HuH-7.5 (cell line): Measurements from ENCODE around the gene RAB33B.
"Not testable (repeated sequence)": the region's sequence is repeated elsewhere in the genome, so short reads cannot be mapped to it uniquely, and the experiment has no call there.

Experiments
- DNase-seq: peaks from one replicate; pipeline ENCODE4 v3.0.0; 2011; ENCODE audit warnings: low spot score

Gene RAB33B

GRCh38 chr4:139454111-139455045 lies at the start of gene RAB33B:
Gene RAB33B, plus strand, starts transcription at chr4:139454121. Its CDS starts 75 bp downstream, at chr4:139454196.
- DNase-seq = no peak

- no peak for DNase-seq
These were observed 43.6 kb upstream of the RAB33B start for GRCh38 chr4:139410312-139410711.

- not testable (repeated sequence) for DNase-seq
These were observed 39.2 kb upstream of the RAB33B start for GRCh38 chr4:139414671-139415210.

- DNase-seq = no peak
These were observed 37.7 kb upstream of the RAB33B start for GRCh38 chr4:139416073-139416673.

- DNase-seq = no peak
These were observed 34.5 kb upstream of the RAB33B start for GRCh38 chr4:139419388-139419914.

GRCh38 chr4:139420652-139421051 lies 33.3 kb upstream of the RAB33B start:
- no peak for DNase-seq

GRCh38 chr4:139436122-139436521 lies 17.8 kb upstream of the RAB33B start:
- no peak for DNase-seq

GRCh38 chr4:139438141-139438540 lies 15.8 kb upstream of the RAB33B start:
- DNase-seq = no peak

- no peak for DNase-seq
These were observed 12.9 kb upstream of the RAB33B start for GRCh38 chr4:139441029-139441428.

GRCh38 chr4:139443661-139444060 lies 10.3 kb upstream of the RAB33B start:
- DNase-seq = no peak

GRCh38 chr4:139444881-139445280 lies 9.0 kb upstream of the RAB33B start:
- DNase-seq = not testable (repeated sequence)

GRCh38 chr4:139447078-139447477 lies 6.8 kb upstream of the RAB33B start:
- DNase-seq = not testable (repeated sequence)

GRCh38 chr4:139450586-139450985 lies 3.3 kb upstream of the RAB33B start:
- no peak for DNase-seq

- no peak for DNase-seq
These were observed 1.9 kb upstream of the RAB33B start for GRCh38 chr4:139451997-139452396.

GRCh38 chr4:139453041-139453370 lies 915 bp upstream of the RAB33B start:
- peak; percentile 70 for DNase-seq

- DNase-seq = peak; percentile 67
These were observed 380 bp upstream of the RAB33B start for GRCh38 chr4:139453371-139454110.

GRCh38 chr4:139455126-139455538 lies 1.2 kb downstream of the RAB33B start:
- DNase-seq = no peak

- no peak for DNase-seq
These were observed 3.4 kb downstream of the RAB33B start for GRCh38 chr4:139457318-139457717.

GRCh38 chr4:139458543-139458942 lies 4.6 kb downstream of the RAB33B start:
- no peak for DNase-seq

GRCh38 chr4:139458999-139459398 lies 5.1 kb downstream of the RAB33B start:
- no peak for DNase-seq

- DNase-seq = no peak
These were observed 6.6 kb downstream of the RAB33B start for GRCh38 chr4:139460565-139460964.

GRCh38 chr4:139461022-139461628 lies 7.2 kb downstream of the RAB33B start:
- DNase-seq = no peak
